ENCODE data around the gene IPP. TPM values are rescaled to one million over a fixed set of nuclear protein-coding genes. Genes with fewer than 3 reads are reported as not detected.

Gene IPP
- total RNA-seq, 1 experiment from 2014 or later: 11.6 TPM

GRCh38 chr1:45656573-45657226, 93.8 kb downstream of the IPP start:
- BruUV-seq (replicated peaks): no TSS peak
- ChIA-PET POLR2A (interaction anchor here (1.0 to 4.5 kb wide), 4 partner anchors 22 to 32 kb away, joined by 3 to 36 read pairs (median 7); partner anchors contain the start of gene GPBP1L1), CTCF (interaction anchor here (0.6 kb wide), 1 partner anchor 519 kb away, joined by 3 read pairs; no protein-coding TSS in a partner anchor)
- Mint-ChIP-seq H3K9me3 (ENCODE audit: unreplicated experiment) (no peaks in the 10 kb centered on the region), H3K27ac (ENCODE audit: low read depth, unreplicated experiment) (peak overlapping the region; percentile 46), H3K4me1 (ENCODE audit: insufficient read depth, unreplicated experiment) (peaks cover 14% of the 10 kb centered on the region), H3K27me3 (ENCODE audit: insufficient read depth, unreplicated experiment) (no peaks in the 10 kb centered on the region), H3K4me3 (ENCODE audit: unreplicated experiment) (no peak overlapping the region), H3K36me3 (ENCODE audit: insufficient read depth, unreplicated experiment) (peaks cover 90% of the 10 kb centered on the region)
- intact Hi-C loops (cut with micrococcal nuclease): no loop called here
- DNase-seq (ENCODE audit: unreplicated experiment): no peak
- TF ChIP-seq CTCF (IDR thresholded peaks at IDR 0.05; ENCODE audit: unreplicated experiment): no peak

- intact Hi-C loops (cut with micrococcal nuclease): no loop called here
- Mint-ChIP-seq H3K27me3 (ENCODE audit: insufficient read depth, unreplicated experiment) (no peaks in the 10 kb centered on the region), H3K27ac (ENCODE audit: low read depth, unreplicated experiment) (peak overlapping the region; percentile 8), H3K4me3 (ENCODE audit: unreplicated experiment) (no peak overlapping the region), H3K9me3 (ENCODE audit: unreplicated experiment) (no peaks in the 10 kb centered on the region), H3K36me3 (ENCODE audit: insufficient read depth, unreplicated experiment) (peaks cover 93% of the 10 kb centered on the region), H3K4me1 (ENCODE audit: insufficient read depth, unreplicated experiment) (peaks cover 14% of the 10 kb centered on the region)
- no peak for TF ChIP-seq CTCF (IDR thresholded peaks at IDR 0.05; ENCODE audit: unreplicated experiment)
- CTCF ChIA-PET: no interaction called here
- no TSS peak for BruUV-seq (replicated peaks)
- peak; percentile 46 for DNase-seq (ENCODE audit: unreplicated experiment)
- POLR2A ChIA-PET: interaction anchor here (0.8 to 4.5 kb wide), 9 partner anchors 8 to 133 kb away, joined by 3 to 36 read pairs (median 6); partner anchors contain the start of genes GPBP1L1, PRDX1 and TMEM69
Observed at GRCh38 chr1:45654540-45655280, 95.7 kb downstream of the IPP start.

Other genes with a start within 250 kb of the IPP start
- 207 and 242 TPM in 2 replicates for gene PRDX1, start 228.8 kb downstream of the IPP start, total RNA-seq (2022)
- 108 and 142 TPM in 2 replicates for gene AKR1A1, start 199.8 kb downstream of the IPP start, total RNA-seq (2022)
- 76.4 and 84.6 TPM in 2 replicates for gene NASP, start 166.6 kb downstream of the IPP start, total RNA-seq (2022)
- gene CCDC17, start 126.6 kb downstream of the IPP start, total RNA-seq (2022): 3.9 and 4.9 TPM in 2 replicates
- 105 and 116 TPM in 2 replicates for gene GPBP1L1, start 64.1 kb downstream of the IPP start, total RNA-seq (2022)
- 17.1 and 21.1 TPM in 2 replicates for gene TMEM69, start 62.5 kb downstream of the IPP start, total RNA-seq (2022)
- 33.3 and 39.2 TPM in 2 replicates for gene MAST2, start 53.0 kb upstream of the IPP start, total RNA-seq (2022)